PC-9 (cell line): Measurements from ENCODE around the gene NFIA.

Experiments used
- CTCF ChIP-seq: fragments of 200-600 bp; sonication (generic); conservative IDR thresholded peaks from 2 replicates; pipeline ENCODE4 v1.6.1; 2017; ENCODE audit warnings: mixed run types, antibody characterized with exemption, mild to moderate bottlenecking, moderate library complexity
- EZH2 ChIP-seq: fragments of 200-600 bp; sonication (generic); IDR thresholded peaks from 2 replicates; pipeline ENCODE4 v1.8.0; 2017; ENCODE audit warnings: antibody characterized with exemption, low read depth

- TF ChIP-seq CTCF (no peak), EZH2 (no peak)
Measured at GRCh38 chr1:61169045-61169444, 86.7 kb downstream of the NFIA start.
